GM13976 (cell line): Measurements from ENCODE around the gene ARPP19.

Experiments used
- DNase-seq: peaks from one replicate; pipeline ENCODE4 v3.0.0; 2012; ENCODE audit warnings: low spot score
- CTCF ChIP-seq: IDR thresholded peaks from 2 replicates; pipeline ENCODE4 v1.5.1; 2012; ENCODE audit warnings: borderline replicate concordance, mild to moderate bottlenecking; ENCODE audit not compliant: insufficient read depth; ENCODE audit errors: extremely low read depth, missing control alignments, control extremely low read depth
- in situ Hi-C: fragments of 300-500 bp; cut with MboI; formaldehyde crosslinking; loops from one replicate; pipeline ENCODE4 v1.12.0; 2022; ENCODE audit warnings: low sequenced_read_pairs, mixed read lengths, inconsistent platforms; ENCODE audit not compliant: unreplicated experiment

Gene ARPP19, protein sequence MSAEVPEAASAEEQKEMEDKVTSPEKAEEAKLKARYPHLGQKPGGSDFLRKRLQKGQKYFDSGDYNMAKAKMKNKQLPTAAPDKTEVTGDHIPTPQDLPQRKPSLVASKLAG

GRCh38 chr15:52568601-52569585, at the start of gene ARPP19:
TSS of gene ARPP19 (minus strand) at chr15:52569030. CDS start at chr15:52568892, 138 bp downstream.
- in situ Hi-C loops, result no loop called here
- DNase-seq, result peak; percentile 91
- TF ChIP-seq CTCF, result peak; percentile 19

DNA sequence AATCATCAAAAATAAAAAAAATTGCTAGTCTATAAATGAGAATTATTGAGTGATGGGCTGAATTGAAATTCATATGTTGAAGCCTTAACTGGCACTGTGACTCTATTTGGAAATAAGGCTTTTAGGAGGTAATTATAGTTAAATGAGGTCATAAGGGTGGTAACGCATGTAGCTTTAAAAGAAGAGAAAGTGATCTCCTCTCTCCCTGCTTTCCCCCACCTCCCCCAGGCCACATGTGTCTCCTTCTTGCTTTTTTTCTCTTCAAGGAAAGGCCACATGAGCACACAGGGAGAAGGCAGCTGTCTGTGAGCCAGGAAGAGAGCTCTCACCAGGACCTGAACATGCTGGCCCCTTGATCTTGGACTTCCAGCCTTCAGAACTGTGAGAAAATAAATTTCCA, 48.2 kb upstream of the ARPP19 start:
- DNase-seq, result no peak
- in situ Hi-C loops, result no loop called here
- TF ChIP-seq CTCF, result no peak

DNA sequence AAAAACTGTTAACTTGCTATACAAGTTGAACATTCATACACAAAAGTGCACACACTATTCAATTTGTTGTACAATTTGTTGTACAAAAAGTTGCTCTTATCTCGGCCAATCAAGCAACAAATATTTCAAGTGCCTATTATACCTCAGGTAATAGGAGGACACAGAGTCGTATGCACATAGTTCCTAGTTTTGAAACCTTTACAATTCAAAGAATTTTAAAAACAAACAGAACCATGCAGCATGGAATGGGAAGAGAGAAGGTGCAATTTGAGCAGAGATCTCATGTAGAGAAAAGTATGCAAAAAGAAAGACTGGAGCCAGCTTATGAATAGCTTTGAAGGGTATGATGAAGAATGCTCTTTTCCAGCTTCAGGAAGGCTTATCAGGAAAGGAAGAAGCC, 46.5 kb upstream of the ARPP19 start:
- TF ChIP-seq CTCF, result no peak
- in situ Hi-C loops, result no loop called here
- no peak for DNase-seq

GRCh38 chr15:52609593-52609992, 40.8 kb upstream of the ARPP19 start:
- in situ Hi-C loops, result no loop called here
- no peak for TF ChIP-seq CTCF
- DNase-seq, result no peak

DNA sequence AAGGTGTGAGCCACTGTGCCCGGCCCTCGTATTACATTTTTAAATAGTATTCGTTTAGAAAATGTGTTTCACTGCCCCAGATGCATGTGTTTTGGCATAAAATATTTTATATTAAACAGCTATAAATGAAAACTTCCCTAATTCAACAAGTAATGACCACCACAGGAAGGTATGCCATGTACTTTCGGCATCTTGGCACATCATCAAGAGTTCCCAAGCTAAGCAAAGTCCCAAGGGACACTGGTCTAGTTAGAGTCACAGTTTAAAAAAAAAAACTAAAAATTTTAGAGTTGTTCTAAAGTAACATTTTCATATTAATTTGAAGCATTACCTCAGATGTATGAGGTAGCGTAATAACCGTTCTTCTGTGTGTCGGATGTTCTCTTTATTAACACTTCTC, 15.6 kb upstream of the ARPP19 start:
- TF ChIP-seq CTCF, result no peak
- in situ Hi-C loops, result no loop called here
- DNase-seq, result no peak

DNA sequence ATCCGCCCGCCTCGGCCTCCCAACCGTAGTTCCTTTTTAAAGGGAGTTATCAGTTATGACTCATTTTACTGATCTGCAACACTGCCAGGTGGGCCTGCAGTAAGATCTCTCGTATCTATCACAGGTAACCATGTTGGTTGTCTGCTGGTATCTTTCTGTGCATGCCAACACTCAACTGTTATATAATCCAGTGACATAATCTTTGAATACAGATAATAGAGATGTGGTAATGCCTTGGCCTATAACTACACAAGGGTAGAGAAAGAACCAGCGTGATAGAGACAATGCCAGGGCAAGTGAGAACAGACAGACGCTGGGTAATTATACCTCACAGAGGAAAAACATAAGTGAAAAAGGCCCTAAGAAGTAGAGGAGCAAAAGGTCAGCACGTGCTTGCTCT, 11.0 kb upstream of the ARPP19 start:
- no peak for TF ChIP-seq CTCF
- in situ Hi-C loops, result no loop called here
- no peak for DNase-seq
